Stimulated activated CD4-positive, alpha-beta T cell treated with anti-CD3 and anti-CD28 coated beads, TNF-alpha, amount 100 ng/mL, for 1 hour (primary cell): ENCODE results near the gene TTLL7.

ENCODE experiments used
- DNase-seq, 3 donors: peaks; one replicate each; pipeline ENCODE4 v3.0.0-alpha.2; 2020; ENCODE audit warnings: low read depth in 3 of 3, low spot score in 1 of 3

TTLL7 gene

DNA sequence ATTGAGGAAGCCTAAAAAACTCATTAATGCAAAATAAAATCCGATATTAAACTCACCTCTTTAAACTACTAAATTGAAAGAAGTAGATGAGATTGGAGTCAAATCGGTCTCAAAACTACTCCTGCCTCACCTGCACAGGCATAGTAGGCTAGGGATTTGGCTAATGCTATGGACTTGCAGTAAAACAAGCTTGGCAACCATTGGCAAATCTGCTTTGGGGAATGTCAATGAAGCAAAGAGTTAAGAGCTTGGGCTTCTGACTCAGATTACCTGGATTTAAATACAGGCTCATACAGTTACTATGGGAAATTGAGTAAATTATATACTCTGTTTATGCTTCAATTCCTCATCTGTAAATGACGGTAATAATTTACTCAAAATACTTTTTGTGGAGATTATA, 111.4 kb downstream of the TTLL7 start:
- no peak for DNase-seq

DNA sequence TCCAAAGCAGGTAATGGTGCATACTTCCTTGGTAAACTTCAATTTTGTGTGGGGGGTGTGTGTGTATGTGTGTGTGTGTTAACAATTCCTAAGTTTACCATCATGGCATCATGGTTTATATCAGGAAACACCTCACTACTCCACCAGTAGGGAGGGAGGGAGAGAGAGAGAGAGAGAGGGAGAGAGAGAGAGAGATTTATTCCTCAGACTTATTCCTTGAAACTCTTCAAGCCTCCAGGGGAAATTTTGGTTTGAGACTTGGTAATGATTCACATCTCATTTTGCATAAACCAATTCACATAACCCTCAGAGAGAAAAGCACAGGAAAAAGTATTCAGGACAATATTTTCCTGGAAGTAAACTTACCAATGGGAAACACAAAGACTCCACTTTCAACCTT, 115.0 kb downstream of the TTLL7 start:
- no peak for DNase-seq

DNA sequence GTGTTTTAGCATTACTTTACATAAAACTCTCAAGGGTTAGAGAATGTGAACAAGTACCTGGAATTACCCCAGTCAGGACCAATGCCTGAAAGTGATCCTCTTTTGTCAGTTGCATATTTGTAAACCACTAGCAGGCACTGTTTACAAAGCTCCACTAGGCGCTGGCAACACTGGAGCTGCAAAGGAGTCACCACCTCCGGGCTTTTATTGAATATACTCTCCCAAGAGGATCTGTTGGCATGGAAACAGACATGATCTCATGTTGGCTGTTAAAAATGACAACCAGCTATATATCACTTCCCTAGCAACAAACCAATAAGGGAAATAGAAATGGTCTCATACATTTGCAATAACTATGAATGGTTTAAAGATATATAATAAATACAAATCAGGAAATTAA, 116.0 kb downstream of the TTLL7 start:
- no peak for DNase-seq

DNA sequence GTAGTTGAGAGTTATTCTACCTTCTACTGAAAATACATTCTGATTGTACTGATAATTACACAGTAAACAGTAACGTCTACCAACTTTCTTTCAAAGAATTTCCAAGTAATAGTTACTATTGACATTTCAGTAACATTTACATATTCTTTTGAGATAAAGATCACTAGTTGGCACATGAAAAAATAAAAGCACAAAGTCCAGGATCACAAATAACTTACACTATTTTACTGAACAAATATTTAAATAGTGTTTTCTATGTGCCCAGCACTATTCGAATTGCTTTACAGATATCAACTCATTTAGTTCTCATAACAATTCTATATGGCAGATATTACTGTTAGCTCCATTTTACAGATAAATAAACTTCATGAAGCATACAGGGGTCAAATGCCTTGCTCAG, 126.4 kb downstream of the TTLL7 start:
- DNase-seq: no peak

DNA sequence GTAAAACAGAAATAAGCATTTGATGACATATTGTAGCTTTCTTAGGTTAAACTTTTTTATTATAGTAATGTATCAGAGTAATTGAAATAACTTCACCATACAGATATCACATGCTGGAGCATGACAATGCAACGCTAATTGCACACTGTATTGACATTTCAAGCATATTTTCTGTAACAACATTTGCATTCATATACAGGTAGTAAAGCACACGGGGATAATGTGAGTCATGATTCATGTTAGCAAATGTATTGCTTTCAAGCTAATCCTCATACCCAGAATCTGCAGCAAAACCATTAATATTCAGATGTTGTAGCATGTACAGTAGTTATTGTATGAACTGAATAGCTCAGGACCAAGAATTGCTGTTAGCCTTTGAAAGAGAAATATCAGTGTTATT, 133.9 kb downstream of the TTLL7 start:
- no peak for DNase-seq

DNA sequence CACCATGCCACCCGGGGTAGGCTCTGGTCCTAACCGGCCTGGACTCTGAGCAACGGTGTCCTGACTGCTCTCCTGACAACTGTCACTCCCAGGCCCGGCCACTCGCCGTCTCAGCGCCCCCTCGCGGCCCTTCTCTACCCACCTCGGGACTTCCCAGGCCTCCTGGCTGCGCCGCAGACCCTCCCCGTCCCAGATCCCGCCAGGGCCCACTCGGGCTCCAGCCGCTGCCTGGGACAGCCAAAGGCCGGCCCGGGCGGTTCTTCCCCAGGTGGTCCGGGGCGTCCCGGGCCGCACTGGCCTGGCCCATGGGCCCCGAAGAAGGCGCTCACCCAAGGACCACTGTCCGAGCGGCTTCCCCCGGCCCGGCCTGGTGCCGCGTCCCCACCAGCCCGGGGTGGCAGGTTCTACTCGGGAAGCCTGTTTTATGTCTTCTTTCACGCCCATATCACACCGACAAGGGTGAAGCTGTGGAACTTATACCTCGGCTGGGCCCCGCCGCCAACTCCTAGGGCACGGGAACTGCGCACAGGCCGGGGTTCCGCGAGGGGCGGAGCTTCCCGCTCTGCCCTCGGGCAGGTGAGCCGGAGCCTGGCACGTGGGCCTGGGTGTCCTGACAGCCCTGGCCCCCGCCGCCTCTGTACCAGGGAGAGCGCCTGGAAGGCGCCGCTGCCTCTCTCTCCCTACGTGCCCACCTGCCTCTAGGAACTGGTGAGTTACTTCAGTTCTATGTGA, 138.3 kb downstream of the TTLL7 start:
- peak; percentile 32 to 71 (median 44) for DNase-seq

DNA sequence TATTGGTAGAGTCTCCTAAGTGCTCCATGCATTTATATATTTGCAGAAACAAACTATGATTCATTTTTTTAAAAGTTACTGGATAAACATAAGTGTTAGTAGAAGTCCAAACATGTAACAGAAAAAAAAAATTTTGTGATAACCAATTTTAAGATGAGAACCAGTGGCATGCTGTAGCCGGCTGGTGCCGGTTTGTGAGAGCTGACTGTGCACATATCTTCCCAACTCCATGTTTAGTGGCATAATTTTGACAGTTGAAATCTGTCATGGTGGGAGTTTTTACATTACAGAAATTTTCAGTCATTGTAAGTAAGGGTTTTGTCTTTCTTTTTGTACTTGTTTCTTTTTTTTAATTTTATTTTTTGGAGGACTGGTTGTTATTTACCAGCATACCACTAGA, 141.2 kb downstream of the TTLL7 start:
- no peak for DNase-seq

DNA sequence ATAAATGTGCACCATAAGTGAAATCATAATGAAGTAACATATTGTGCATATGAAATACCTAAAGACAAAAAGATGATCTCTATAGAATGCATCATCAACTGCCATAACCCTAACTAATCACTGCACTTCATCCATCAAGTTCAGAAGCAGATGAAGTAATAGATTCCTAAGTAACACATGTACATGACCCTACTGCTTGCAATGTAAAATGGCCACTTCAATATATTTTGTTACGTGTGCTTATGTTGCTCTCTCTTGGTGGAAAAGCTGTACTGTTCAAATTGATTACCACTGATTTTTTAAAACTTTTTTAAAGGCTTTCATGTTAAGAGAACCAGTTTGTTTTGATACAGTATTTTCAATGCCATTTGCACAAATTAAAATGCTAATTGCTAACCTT, 141.8 kb downstream of the TTLL7 start:
- no peak for DNase-seq

DNA sequence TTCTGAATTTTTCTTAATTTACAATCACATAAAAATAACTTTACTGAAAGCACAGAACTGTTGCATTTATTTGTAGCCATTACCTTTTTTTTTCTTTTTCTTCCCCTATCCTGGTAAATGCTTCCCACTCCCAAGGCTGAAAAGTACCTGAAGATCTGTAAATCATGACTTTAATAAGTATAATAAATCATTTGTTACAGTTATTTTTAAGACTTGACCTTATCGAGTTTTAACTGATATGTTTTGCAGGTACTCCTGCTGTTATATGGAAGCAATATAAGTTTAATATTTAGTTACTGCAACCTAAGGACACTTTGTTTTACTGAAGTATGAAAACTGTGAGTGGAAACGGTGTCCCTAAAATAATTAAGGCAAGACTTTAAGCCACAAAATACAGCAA, 142.6 kb downstream of the TTLL7 start:
- no peak for DNase-seq

DNA sequence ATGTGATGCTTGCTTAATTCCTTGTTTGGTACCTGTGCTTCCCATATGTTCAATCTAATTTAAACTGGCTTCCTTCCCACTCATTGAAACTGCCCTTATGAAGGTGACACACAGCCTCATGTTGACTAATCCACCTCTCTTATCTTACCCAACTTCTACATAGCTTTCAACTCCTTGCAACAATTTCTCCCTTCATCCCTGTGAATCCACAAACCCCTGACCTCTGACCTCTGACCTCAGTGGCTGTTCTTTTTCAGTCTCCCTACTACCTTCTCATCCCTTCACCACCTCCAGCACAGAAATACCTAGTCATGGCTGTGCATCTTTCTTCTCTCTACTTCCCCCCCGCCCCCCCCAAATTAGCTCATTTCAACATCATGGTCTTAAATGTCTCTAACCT, 144.5 kb downstream of the TTLL7 start:
- no peak for DNase-seq

DNA sequence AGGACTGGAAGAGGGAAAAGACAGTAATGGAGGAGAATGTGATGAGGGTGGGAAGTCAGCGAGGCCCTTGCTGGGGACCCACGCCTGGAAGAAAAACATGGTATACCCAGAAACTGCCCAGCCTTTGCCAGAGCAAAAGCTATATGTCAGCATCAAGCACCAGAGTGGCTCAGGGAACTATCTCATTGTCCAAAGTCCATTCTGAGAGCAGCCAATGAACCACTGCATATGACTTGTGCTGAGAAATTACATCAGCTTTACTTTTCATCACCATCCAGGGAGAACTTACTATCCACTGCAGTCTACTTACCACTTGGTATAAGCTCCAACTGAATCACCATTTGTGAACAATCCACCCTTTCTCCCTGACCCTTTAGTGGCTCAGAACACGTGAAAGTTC, 148.1 kb downstream of the TTLL7 start:
- no peak for DNase-seq

DNA sequence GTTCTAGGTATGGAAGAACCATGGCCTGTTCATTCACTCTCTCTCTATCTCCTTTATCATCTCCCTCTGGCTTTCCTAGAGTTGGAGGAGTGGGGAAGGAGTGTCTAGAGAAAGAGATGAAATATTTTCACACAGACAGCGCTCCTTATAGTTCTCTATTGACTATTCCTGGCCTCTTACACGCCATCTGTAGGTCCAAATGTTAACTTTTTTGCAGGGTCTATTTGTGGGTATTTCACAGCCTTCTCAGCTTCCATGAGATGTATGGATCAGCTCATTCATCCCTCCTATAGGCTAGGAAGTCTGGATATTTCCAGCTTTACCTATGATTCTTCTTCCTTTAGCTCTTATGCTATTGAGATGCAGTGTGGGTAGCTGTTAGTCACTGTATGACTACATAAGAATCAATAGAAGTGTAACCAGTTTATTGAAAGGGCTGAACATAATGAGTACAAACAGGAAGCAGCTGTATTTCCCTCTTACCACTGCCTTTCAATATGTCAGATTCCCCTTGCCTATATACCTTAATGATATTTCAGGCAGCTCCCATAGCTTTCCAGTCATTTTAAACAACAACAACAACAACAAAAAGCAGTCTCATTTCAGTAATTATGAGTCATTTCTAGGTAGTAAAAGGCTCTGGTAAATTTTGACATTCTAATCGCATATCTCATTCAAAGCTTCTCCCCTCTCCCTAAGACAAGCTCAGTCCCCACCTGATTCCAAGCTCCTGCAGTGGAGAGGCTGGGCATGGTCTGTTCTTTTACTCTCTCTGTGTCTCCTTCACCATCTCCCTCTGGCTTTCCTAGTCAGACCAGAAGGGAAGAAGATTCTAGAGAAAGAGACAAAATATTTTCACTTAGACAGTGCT, 149.5 kb downstream of the TTLL7 start:
- no peak for DNase-seq

DNA sequence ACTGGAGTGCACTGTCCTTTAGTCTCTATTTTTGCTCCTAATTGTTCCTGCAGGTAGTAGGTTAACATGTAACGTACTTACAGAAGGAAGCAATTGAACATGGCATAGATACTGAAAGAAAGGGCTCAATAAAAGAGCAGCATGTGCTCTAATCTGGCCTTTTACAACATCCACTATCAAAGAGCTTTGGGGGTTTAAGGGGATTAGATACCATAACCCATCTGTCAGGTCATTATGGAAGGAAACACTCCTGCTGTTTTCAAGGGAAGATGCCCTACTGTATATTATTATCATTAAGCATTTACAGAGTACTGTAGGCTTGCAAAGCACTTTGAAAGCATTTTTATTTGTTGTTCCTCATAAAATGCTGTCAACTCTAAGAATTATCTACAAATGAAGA, 152.8 kb downstream of the TTLL7 start:
- DNase-seq: no peak

DNA sequence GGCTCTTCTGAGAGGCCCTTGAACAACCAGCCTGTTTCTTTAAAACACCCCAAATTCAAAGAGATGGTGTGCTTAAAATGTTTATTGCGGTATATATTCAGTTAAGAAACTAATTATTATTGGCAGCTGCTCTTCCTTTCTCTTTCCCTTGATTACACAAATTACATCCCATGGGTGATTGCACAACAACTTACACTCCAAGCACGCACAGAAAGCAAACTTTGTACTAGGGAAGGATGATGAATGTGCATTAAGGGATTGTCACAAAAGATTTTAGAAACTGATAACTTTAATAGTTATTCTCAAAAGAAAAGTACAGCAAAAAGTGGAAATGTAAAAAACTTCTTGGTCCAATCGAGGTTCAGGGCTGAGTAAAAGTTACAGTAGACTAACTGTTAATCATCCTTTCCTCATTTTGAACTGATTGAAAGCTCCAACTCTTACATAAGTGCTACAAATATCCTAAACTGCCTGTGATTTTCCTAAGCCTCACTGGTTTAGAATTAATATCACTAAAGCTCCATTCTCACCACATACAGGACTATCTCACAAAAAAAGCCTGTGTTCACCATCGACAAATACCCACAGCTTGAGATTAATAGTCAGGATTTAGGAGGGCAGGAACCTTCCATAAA, 153.4 kb downstream of the TTLL7 start:
- DNase-seq: no peak

DNA sequence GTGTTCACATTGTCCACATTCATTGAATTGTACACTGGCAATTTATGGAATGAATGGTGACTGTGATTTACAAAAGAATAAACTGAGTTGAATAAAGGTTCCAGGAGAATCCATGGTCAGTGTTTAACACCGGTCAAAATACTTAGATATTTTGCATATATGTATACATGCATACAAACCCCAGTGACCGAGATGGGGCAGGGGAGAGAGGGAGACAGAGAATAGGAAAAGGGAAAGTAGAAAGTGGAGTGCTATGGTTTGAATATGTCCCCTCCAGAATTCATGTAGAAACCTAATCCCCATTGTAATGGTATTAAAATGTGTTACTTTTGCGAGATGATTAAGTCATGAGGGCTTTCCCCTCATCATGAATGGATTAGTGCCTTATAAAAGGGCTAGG, 154.4 kb downstream of the TTLL7 start:
- DNase-seq: no peak

DNA sequence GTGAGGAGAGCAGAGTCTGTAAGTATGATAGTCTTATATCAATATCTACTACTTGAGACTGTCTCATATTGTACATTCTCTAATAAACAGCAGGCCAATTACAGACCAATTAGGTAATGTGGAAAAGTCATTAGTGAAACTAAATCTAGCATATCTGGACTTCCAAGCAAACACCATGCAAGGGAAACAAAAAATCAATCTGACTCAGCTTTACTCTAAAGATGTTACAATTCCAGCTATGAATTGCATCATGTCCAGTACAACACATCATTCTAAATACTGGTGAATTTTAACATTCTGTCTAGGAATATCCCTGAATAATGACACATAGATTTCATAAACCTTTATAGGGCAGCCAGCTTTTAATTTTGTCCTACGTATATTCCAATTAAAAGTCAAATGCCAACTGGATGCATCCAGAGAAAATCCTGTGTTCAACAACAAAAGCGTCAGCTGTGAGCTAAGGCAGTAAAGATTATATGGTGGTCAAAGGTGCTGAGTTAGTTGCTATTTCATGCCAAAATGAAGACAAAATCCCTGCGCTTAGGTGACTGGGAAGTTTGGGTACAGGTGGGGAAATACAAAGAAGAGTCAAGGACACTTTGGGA, 159.3 kb downstream of the TTLL7 start:
- no peak for DNase-seq

DNA sequence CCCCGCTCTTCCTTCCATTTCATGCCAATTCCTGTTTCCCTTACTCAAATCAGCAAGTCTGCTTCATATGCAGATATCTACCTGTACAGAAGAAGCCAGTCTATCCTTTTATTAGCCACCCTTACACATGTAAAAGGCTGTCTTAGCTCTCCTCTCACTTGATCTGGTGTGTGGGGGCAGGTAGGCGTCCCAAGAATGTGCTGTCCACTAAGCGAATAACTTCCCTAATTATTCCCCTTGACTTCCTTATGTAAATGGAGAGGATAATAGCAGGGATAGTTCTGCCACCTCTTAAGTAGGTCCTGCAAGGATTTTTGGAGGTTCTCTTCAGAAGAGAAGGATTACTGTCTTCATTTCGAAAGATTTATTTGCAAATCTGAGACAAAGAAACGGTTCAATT, 160.4 kb downstream of the TTLL7 start:
- no peak for DNase-seq

DNA sequence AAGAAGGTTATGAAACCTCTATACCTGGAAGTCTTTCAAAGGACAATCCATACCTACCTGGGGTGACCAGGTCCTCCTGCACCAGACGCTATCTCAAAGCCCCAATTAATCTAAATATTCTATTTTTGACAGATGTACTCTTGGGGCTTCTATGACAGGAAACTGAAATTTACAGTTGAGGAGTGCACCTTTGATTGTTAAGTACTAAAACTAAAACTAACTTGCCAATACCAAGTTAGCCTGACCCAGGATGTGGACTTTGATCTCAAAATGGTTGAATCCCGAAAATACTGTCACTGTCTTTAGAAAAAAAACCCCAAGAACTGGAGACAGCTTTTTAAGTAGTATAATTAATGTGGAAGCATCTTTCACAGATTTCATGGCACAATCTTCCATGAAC, 162.4 kb downstream of the TTLL7 start:
- DNase-seq: no peak

DNA sequence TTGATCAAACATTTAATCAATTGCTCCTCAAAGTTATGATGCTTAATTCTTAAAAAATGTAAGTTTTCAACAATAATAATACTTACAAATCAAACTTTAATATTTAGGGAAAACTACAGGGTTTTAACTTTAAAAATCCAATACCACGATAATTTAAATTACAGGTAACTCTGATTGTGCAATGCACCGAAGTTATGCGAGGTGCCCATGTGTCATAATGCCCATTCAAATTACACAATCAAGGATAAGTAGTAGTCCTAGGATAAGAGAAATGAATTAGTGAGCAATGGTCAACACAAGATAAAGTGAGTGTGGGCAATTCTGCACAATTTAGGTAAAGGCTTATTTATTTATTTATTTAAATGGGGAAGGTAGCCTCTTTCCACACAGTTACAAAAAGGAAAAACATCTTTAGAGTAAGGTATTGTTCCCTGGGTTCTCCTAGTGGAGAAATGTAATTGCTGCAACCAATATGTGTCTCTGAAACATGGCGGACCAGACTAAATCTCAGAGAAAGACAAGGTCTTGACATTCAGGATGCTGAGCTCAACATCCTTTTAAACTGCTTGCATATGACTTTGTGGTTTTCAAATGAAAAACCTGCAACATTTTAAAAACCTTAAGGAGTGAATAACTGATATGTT, 164.2 kb downstream of the TTLL7 start:
- DNase-seq: no peak

DNA sequence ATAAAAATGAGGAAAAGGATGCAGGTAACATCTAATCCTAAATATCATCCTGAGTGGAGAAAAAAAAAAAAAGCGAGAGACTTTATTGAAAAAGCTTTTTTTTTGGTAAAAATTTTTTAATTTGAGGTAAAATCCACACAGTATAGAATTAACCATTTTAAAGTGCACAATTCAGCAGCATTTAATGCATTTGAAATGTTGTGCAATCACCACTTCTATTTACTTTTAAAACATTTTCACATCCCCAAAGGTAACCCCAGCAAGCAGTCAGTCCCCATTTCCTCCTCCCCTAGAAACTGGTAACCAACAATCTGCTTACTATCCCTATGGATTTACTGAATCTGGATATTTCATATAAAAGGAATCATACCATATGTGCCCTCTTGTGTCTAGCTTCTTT, 166.7 kb downstream of the TTLL7 start:
- DNase-seq: no peak

DNA sequence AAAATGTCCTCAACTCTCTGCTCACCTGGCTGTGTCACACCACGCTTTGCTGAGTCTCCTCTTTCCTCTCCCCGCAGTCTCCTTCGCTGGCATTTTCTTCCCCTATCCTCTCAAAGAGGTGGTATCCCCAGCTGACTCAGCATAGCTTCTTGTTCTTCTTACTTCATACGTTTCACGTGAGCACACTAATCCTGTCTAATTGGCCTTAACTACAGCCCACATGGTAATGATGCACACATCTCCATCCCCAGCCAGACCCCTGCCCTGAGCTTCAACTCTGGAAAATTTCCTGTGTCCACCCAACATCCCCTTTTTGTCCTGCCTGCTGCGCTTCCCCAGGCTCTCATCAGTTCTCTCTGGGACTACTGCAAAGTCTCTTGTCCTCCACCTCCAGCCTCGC, 169.8 kb downstream of the TTLL7 start:
- DNase-seq: no peak
